GM19438 (cell line): Measurements from ENCODE around the gene FOXA1.

Experiments
- ATAC-seq: cut with Tn5 transposase; IDR thresholded peaks from one replicate; pipeline ENCODE4 v1.9.1; 2021; ENCODE audit warnings: low read depth; ENCODE audit not compliant: unreplicated experiment

The FOXA1 gene

GRCh38 chr14:37590428-37591139, 4.5 kb downstream of the FOXA1 start:
- no peak for ATAC-seq

- ATAC-seq: no peak
Measured at GRCh38 chr14:37589715-37590427, 5.2 kb downstream of the FOXA1 start.

GRCh38 chr14:37588956-37589714, 5.9 kb downstream of the FOXA1 start:
- ATAC-seq: no peak

GRCh38 chr14:37588667-37588955, 6.4 kb downstream of the FOXA1 start:
- ATAC-seq: no peak

- no peak for ATAC-seq
Measured at GRCh38 chr14:37587881-37588666, 7.0 kb downstream of the FOXA1 start.

- ATAC-seq: no peak
Measured at GRCh38 chr14:37587131-37587803, 7.8 kb downstream of the FOXA1 start.

GRCh38 chr14:37586797-37587130, 8.3 kb downstream of the FOXA1 start:
- no peak for ATAC-seq

GRCh38 chr14:37585971-37586796, 8.9 kb downstream of the FOXA1 start:
- no peak for ATAC-seq

- ATAC-seq: no peak
Measured at GRCh38 chr14:37585101-37585511, 9.9 kb downstream of the FOXA1 start.

- no peak for ATAC-seq
Measured at GRCh38 chr14:37584211-37585100, 10.6 kb downstream of the FOXA1 start.

GRCh38 chr14:37583358-37584210, 11.5 kb downstream of the FOXA1 start:
- ATAC-seq: no peak

GRCh38 chr14:37580146-37580545, 14.9 kb downstream of the FOXA1 start:
- no peak for ATAC-seq

GRCh38 chr14:37579274-37579673, 15.8 kb downstream of the FOXA1 start:
- ATAC-seq: no peak

GRCh38 chr14:37573356-37573755, 21.7 kb downstream of the FOXA1 start:
- ATAC-seq: no peak

GRCh38 chr14:37571391-37571790, 23.7 kb downstream of the FOXA1 start:
- no peak for ATAC-seq

- no peak for ATAC-seq
Measured at GRCh38 chr14:37569729-37570128, 25.3 kb downstream of the FOXA1 start.

- no peak for ATAC-seq
Measured at GRCh38 chr14:37566811-37567371, 28.2 kb downstream of the FOXA1 start.
